ENCODE measurements around the gene DCTN5. TPM values are rescaled to one million over a fixed set of nuclear protein-coding genes. Genes with fewer than 3 reads are reported as not detected.
A peak's percentile ranks its signal among the peaks of the same experiment; 100 is the strongest.
"Not testable (repeated sequence)": the region's sequence is repeated elsewhere in the genome, so short reads cannot be mapped to it uniquely, and the experiment has no call there.

Gene DCTN5
- 10 to 100 TPM; 55.6 to 56.1 TPM for total RNA-seq

- H3K27ac Mint-ChIP-seq = peak within 1 kb of the TSS; percentile 94
- H3K36me3 Mint-ChIP-seq = peaks cover 27% of the 10 kb centered on the region
- peaks cover 27% of the 10 kb centered on the region for H3K4me1 Mint-ChIP-seq (ENCODE audit: low read depth)
- H3K27me3 Mint-ChIP-seq = no peaks in the 10 kb centered on the region
- peak; percentile 94 for DNase-seq
- ChIA-PET POLR2A (interaction anchor here (1.2 to 2.0 kb wide), 3 partner anchors 38 to 83 kb away, joined by 3 to 9 read pairs (median 6); partner anchors contain the start of genes EARS2, PLK1 and UBFD1), CTCF (interaction anchor here (1.1 to 1.6 kb wide), 3 partner anchors 44 to 161 kb away, joined by 3 to 7 read pairs (median 3); partner anchors contain the start of genes EARS2 and UBFD1)
- intact Hi-C loops (cut with micrococcal nuclease) = loop anchor here (1.0 to 10.0 kb wide), 5 partner anchors 8 to 136 kb away; partner anchors contain the start of genes EARS2, NDUFAB1, PLK1 and UBFD1
- H3K4me3 Mint-ChIP-seq = peak within 1 kb of the TSS; percentile 99
- no peaks in the 10 kb centered on the region for H3K9me3 Mint-ChIP-seq
Measured at GRCh38 chr16:23640931-23641765, at the start of gene DCTN5, which contains the start of gene PALB2. DCTN5 (plus strand) TSS chr16:23641466; CDS start chr16:23641543, 77 bp downstream. PALB2 (minus strand) TSS chr16:23641310; CDS start chr16:23641157, 153 bp downstream.

- Mint-ChIP-seq H3K4me3 (no peak overlapping the region), H3K27me3 (no peaks in the 10 kb centered on the region), H3K9me3 (no peaks in the 10 kb centered on the region), H3K27ac (no peak overlapping the region), H3K4me1 (ENCODE audit: low read depth) (peaks cover 35% of the 10 kb centered on the region), H3K36me3 (peaks cover 23% of the 10 kb centered on the region)
- intact Hi-C loops (cut with micrococcal nuclease) = no loop called here
- ChIA-PET CTCF (no interaction called here), POLR2A (no interaction called here)
- no peak for DNase-seq
Measured at GRCh38 chr16:23594186-23594585, 47.1 kb upstream of the DCTN5 start.

GRCh38 chr16:23595246-23595950, 45.9 kb upstream of the DCTN5 start:
- intact Hi-C loops (cut with micrococcal nuclease) = loop anchor here (5.0 kb wide), 1 partner anchor 93 kb away; no protein-coding TSS in a partner anchor
- ChIA-PET POLR2A (no interaction called here), CTCF (interaction anchor here (1.6 kb wide), 1 partner anchor 13 kb away, joined by 3 read pairs; no protein-coding TSS in a partner anchor)
- no peaks in the 10 kb centered on the region for H3K9me3 Mint-ChIP-seq
- H3K4me3 Mint-ChIP-seq = peak overlapping the region; percentile 81
- H3K27me3 Mint-ChIP-seq = no peaks in the 10 kb centered on the region
- peaks cover 35% of the 10 kb centered on the region for H3K4me1 Mint-ChIP-seq (ENCODE audit: low read depth)
- peak overlapping the region; percentile 58 for H3K27ac Mint-ChIP-seq
- H3K36me3 Mint-ChIP-seq = peaks cover 16% of the 10 kb centered on the region
- DNase-seq = no peak

GRCh38 chr16:23595951-23596720, 45.1 kb upstream of the DCTN5 start, which contains the start of gene NDUFAB1:
NDUFAB1 (minus strand) TSS chr16:23596316; CDS start chr16:23596290, 26 bp downstream.
- ChIA-PET CTCF (interaction anchor here (0.7 to 2.1 kb wide), 19 partner anchors 10 to 160 kb away, joined by 3 to 13 read pairs (median 3); partner anchors contain the start of genes EARS2 and UBFD1), POLR2A (no interaction called here)
- Mint-ChIP-seq H3K27me3 (no peaks in the 10 kb centered on the region), H3K36me3 (peaks cover 13% of the 10 kb centered on the region), H3K27ac (peak within 1 kb of the TSS; percentile 85), H3K4me3 (peak within 1 kb of the TSS; percentile 81), H3K4me1 (ENCODE audit: low read depth) (peaks cover 35% of the 10 kb centered on the region), H3K9me3 (no peaks in the 10 kb centered on the region)
- DNase-seq = peak; percentile 94
- intact Hi-C loops (cut with micrococcal nuclease) = loop anchor here (1.0 to 5.0 kb wide), 4 partner anchors 39 to 143 kb away; partner anchors contain the start of genes COG7, DCTN5, EARS2 and PALB2

GRCh38 chr16:23597003-23597756, 44.1 kb upstream of the DCTN5 start:
- Mint-ChIP-seq H3K4me1 (ENCODE audit: low read depth) (peaks cover 28% of the 10 kb centered on the region), H3K27me3 (no peaks in the 10 kb centered on the region), H3K36me3 (peaks cover 6% of the 10 kb centered on the region), H3K27ac (peak overlapping the region; percentile 36), H3K4me3 (peak overlapping the region; percentile 23), H3K9me3 (no peaks in the 10 kb centered on the region)
- intact Hi-C loops (cut with micrococcal nuclease) = loop anchor here (2.0 to 5.0 kb wide), 2 partner anchors 95 to 144 kb away; partner anchors contain the start of gene COG7
- DNase-seq = peak; percentile 38
- CTCF ChIA-PET = interaction anchor here (0.7 to 2.1 kb wide), 19 partner anchors 9 to 161 kb away, joined by 3 to 13 read pairs (median 3); partner anchors contain the start of genes EARS2 and UBFD1
- POLR2A ChIA-PET = no interaction called here

- Mint-ChIP-seq H3K27ac (no peak overlapping the region), H3K27me3 (no peaks in the 10 kb centered on the region), H3K4me3 (no peak overlapping the region), H3K4me1 (ENCODE audit: low read depth) (no peaks in the 10 kb centered on the region), H3K9me3 (no peaks in the 10 kb centered on the region), H3K36me3 (peaks cover 23% of the 10 kb centered on the region)
- POLR2A ChIA-PET = no interaction called here
- CTCF ChIA-PET = no interaction called here
- intact Hi-C loops (cut with micrococcal nuclease) = no loop called here
- DNase-seq = no peak
Measured at GRCh38 chr16:23607726-23608125, 33.5 kb upstream of the DCTN5 start.

- no peaks in the 10 kb centered on the region for H3K4me1 Mint-ChIP-seq (ENCODE audit: low read depth)
- no peak overlapping the region for H3K4me3 Mint-ChIP-seq
- H3K27ac Mint-ChIP-seq = no peak overlapping the region
- H3K9me3 Mint-ChIP-seq = no peaks in the 10 kb centered on the region
- peaks cover 22% of the 10 kb centered on the region for H3K36me3 Mint-ChIP-seq
- DNase-seq = no peak
- CTCF ChIA-PET = no interaction called here
- intact Hi-C loops (cut with micrococcal nuclease) = no loop called here
- H3K27me3 Mint-ChIP-seq = no peaks in the 10 kb centered on the region
- POLR2A ChIA-PET = no interaction called here
Measured at GRCh38 chr16:23608194-23608593, 33.1 kb upstream of the DCTN5 start.

- no peak overlapping the region for H3K27ac Mint-ChIP-seq
Measured at GRCh38 chr16:23609929-23610328, 31.3 kb upstream of the DCTN5 start.

GRCh38 chr16:23610905-23611304, 30.4 kb upstream of the DCTN5 start:
- H3K27ac Mint-ChIP-seq; H3K4me1 Mint-ChIP-seq (ENCODE audit: low read depth); H3K4me3 Mint-ChIP-seq; H3K27me3 Mint-ChIP-seq; intact Hi-C loops (cut with micrococcal nuclease); POLR2A ChIA-PET; CTCF ChIA-PET; H3K9me3 Mint-ChIP-seq; DNase-seq: not testable (repeated sequence)
- H3K36me3 Mint-ChIP-seq = peaks cover 17% of the 10 kb centered on the region

More at GRCh38 chr16:23609929-23610328, 31.3 kb upstream of the DCTN5 start:
- CTCF ChIA-PET = interaction anchor here (2.0 kb wide), 1 partner anchor 13 kb away, joined by 8 read pairs; the partner anchor contains the start of gene NDUFAB1
- POLR2A ChIA-PET = no interaction called here
- H3K4me3 Mint-ChIP-seq = no peak overlapping the region
- intact Hi-C loops (cut with micrococcal nuclease) = no loop called here
- peaks cover 21% of the 10 kb centered on the region for H3K36me3 Mint-ChIP-seq
- H3K9me3 Mint-ChIP-seq = no peaks in the 10 kb centered on the region
- DNase-seq = no peak
- no peaks in the 10 kb centered on the region for H3K4me1 Mint-ChIP-seq (ENCODE audit: low read depth)
- no peaks in the 10 kb centered on the region for H3K27me3 Mint-ChIP-seq

GRCh38 chr16:23611936-23612335, 29.3 kb upstream of the DCTN5 start:
- H3K27me3 Mint-ChIP-seq = no peaks in the 10 kb centered on the region
- no peak overlapping the region for H3K27ac Mint-ChIP-seq
- H3K9me3 Mint-ChIP-seq = no peaks in the 10 kb centered on the region
- ChIA-PET CTCF (no interaction called here), POLR2A (no interaction called here)
- H3K4me1 Mint-ChIP-seq (ENCODE audit: low read depth) = no peaks in the 10 kb centered on the region
- no peak for DNase-seq
- H3K36me3 Mint-ChIP-seq = peaks cover 18% of the 10 kb centered on the region
- H3K4me3 Mint-ChIP-seq = no peak overlapping the region
- intact Hi-C loops (cut with micrococcal nuclease) = no loop called here

GRCh38 chr16:23615805-23616204, 25.5 kb upstream of the DCTN5 start:
- ChIA-PET POLR2A (no interaction called here), CTCF (no interaction called here)
- Mint-ChIP-seq H3K4me1 (ENCODE audit: low read depth) (no peaks in the 10 kb centered on the region), H3K36me3 (peaks cover 25% of the 10 kb centered on the region), H3K4me3 (no peak overlapping the region), H3K27ac (no peak overlapping the region), H3K9me3 (no peaks in the 10 kb centered on the region), H3K27me3 (no peaks in the 10 kb centered on the region)
- intact Hi-C loops (cut with micrococcal nuclease) = no loop called here
- no peak for DNase-seq

All from activated CD4-positive, alpha-beta memory T cell treated with anti-CD3 and anti-CD28 coated beads for 36 hours (primary cell).